ENCODE results near the gene SUGCT.

SUGCT gene

GRCh38 chr7:40369641-40370277 lies 235.0 kb downstream of the SUGCT start:
- Histone ChIP-seq H3K9me3 (ENCODE audit: insufficient read depth, low read depth, low read length) (no peaks in the 10 kb centered on the region), H3K9ac (ENCODE audit: low read depth, low read length, poor library complexity, severe bottlenecking) (no peak overlapping the region)

GRCh38 chr7:40371806-40372440 lies 237.1 kb downstream of the SUGCT start:
- no peaks in the 10 kb centered on the region for H3K9me3 ChIP-seq (ENCODE audit: insufficient read depth, low read depth, low read length)
- H3K4me2 ChIP-seq (ENCODE audit: low read depth, low read length, poor library complexity, severe bottlenecking), result no peak overlapping the region
- no peaks in the 10 kb centered on the region for H3K36me3 ChIP-seq (ENCODE audit: insufficient read depth, low read length)
- no peak overlapping the region for H3K4me3 ChIP-seq (ENCODE audit: low read length, poor library complexity, severe bottlenecking)
- H3K9ac ChIP-seq (ENCODE audit: low read depth, low read length, poor library complexity, severe bottlenecking), result no peak overlapping the region
- H4K20me1 ChIP-seq (ENCODE audit: insufficient read depth, low read length, poor library complexity, severe bottlenecking), result no peaks in the 10 kb centered on the region
- no peaks in the 10 kb centered on the region for H3K27me3 ChIP-seq (ENCODE audit: insufficient read depth, low read length, poor library complexity, severe bottlenecking)
- H3K79me2 ChIP-seq (ENCODE audit: insufficient read depth, low read length), result no peaks in the 10 kb centered on the region
- no peaks in the 10 kb centered on the region for H3K9me2 ChIP-seq (replicated peaks; ENCODE audit: low read depth, low read length)
- no peak overlapping the region for H2AFZ ChIP-seq (ENCODE audit: low read length)
- no peaks in the 10 kb centered on the region for H3K4me1 ChIP-seq (ENCODE audit: insufficient read depth, low read length, poor library complexity, severe bottlenecking)
- H3F3A ChIP-seq (ENCODE audit: low read depth), result no peaks in the 10 kb centered on the region
- TF ChIP-seq EZH2phosphoT487 (IDR thresholded peaks at IDR 0.05; ENCODE audit: borderline replicate concordance), result no peak
- TF ChIP-seq CTCF (conservative IDR thresholded peaks at IDR 0.05; ENCODE audit: low read length), result no peak

More at GRCh38 chr7:40369641-40370277, 235.0 kb downstream of the SUGCT start:
- Histone ChIP-seq H4K20me1 (ENCODE audit: insufficient read depth, low read length, poor library complexity, severe bottlenecking) (no peaks in the 10 kb centered on the region), H3K27me3 (ENCODE audit: insufficient read depth, low read length, poor library complexity, severe bottlenecking) (no peaks in the 10 kb centered on the region), H3K9me2 (replicated peaks; ENCODE audit: low read depth, low read length) (no peaks in the 10 kb centered on the region), H3K4me2 (ENCODE audit: low read depth, low read length, poor library complexity, severe bottlenecking) (no peak overlapping the region), H3K36me3 (ENCODE audit: insufficient read depth, low read length) (no peaks in the 10 kb centered on the region), H2AFZ (ENCODE audit: low read length) (no peak overlapping the region), H3K79me2 (ENCODE audit: insufficient read depth, low read length) (no peaks in the 10 kb centered on the region), H3K4me3 (ENCODE audit: low read length, poor library complexity, severe bottlenecking) (no peak overlapping the region), H3K4me1 (ENCODE audit: insufficient read depth, low read length, poor library complexity, severe bottlenecking) (no peaks in the 10 kb centered on the region), H3F3A (ENCODE audit: low read depth) (no peaks in the 10 kb centered on the region)
- no peak for TF ChIP-seq EZH2phosphoT487 (IDR thresholded peaks at IDR 0.05; ENCODE audit: borderline replicate concordance)
- no peak for TF ChIP-seq CTCF (conservative IDR thresholded peaks at IDR 0.05; ENCODE audit: low read length)

- no peaks in the 10 kb centered on the region for H3K9me3 ChIP-seq (ENCODE audit: insufficient read depth, low read depth, low read length)
- H3K9me2 ChIP-seq (replicated peaks; ENCODE audit: low read depth, low read length), result no peaks in the 10 kb centered on the region
- H3K4me1 ChIP-seq (ENCODE audit: insufficient read depth, low read length, poor library complexity, severe bottlenecking), result no peaks in the 10 kb centered on the region
- no peaks in the 10 kb centered on the region for H4K20me1 ChIP-seq (ENCODE audit: insufficient read depth, low read length, poor library complexity, severe bottlenecking)
- no peak overlapping the region for H3K4me2 ChIP-seq (ENCODE audit: low read depth, low read length, poor library complexity, severe bottlenecking)
- H3K9ac ChIP-seq (ENCODE audit: low read depth, low read length, poor library complexity, severe bottlenecking), result no peak overlapping the region
- H3K79me2 ChIP-seq (ENCODE audit: insufficient read depth, low read length), result no peaks in the 10 kb centered on the region
- no peak for TF ChIP-seq CTCF (conservative IDR thresholded peaks at IDR 0.05; ENCODE audit: low read length)
- TF ChIP-seq EZH2phosphoT487 (IDR thresholded peaks at IDR 0.05; ENCODE audit: borderline replicate concordance), result no peak
- no peak overlapping the region for H3K4me3 ChIP-seq (ENCODE audit: low read length, poor library complexity, severe bottlenecking)
- no peaks in the 10 kb centered on the region for H3K27me3 ChIP-seq (ENCODE audit: insufficient read depth, low read length, poor library complexity, severe bottlenecking)
- H3K36me3 ChIP-seq (ENCODE audit: insufficient read depth, low read length), result no peaks in the 10 kb centered on the region
- H2AFZ ChIP-seq (ENCODE audit: low read length), result no peak overlapping the region
- H3F3A ChIP-seq (ENCODE audit: low read depth), result no peaks in the 10 kb centered on the region
Observed at GRCh38 chr7:40374575-40374974, 239.8 kb downstream of the SUGCT start.
